Measurements from ENCODE around the gene SENP1. TPM values are rescaled to one million over a fixed set of nuclear protein-coding genes. Genes with fewer than 3 reads are reported as not detected.
A peak's percentile ranks its signal among the peaks of the same experiment; 100 is the strongest.

SENP1 gene
- total and polyA plus RNA-seq, 2 of the 13 experiments (the other 11 are each of a cell fraction or from before 2014, with no cell fraction given), result 14.0 to 20.2 TPM

DNA sequence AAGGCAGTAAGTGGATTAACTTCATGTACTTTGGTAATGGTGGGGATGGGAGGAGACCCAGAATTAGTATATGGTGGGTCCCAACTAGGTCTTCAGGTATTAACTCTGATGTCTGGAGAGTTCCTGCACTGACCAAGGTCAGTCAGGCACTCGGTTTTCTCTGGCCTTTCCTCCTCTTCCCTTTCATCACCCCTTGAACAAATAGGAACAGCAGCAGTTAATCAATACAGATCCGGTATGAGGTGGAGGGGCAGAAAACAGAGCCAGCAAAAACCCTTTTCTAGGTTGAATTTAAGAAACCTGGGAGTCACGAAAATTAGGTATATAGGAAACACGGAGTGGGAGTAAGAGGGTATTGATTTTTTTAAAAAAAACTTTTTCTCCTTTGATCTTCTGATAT lies 17.3 kb upstream of the SENP1 start:
- peak; percentile 97 for ATAC-seq
- POLR2A ChIA-PET, result no interaction called here
- H3K4me2 ChIP-seq (ENCODE audit: low read depth, low read length), result peak overlapping the region; percentile 28
- TF ChIP-seq CHCHD3 (CRISPR knock-in tag; IDR thresholded peaks at IDR 0.05), result no peak
- TF ChIP-seq SIX1 (CRISPR knock-in tag; IDR thresholded peaks at IDR 0.05; ENCODE audit: borderline replicate concordance), result peak; percentile 37; the same call in 1 of the 2 replicates
- TF ChIP-seq GATAD2A (CRISPR knock-in tag; IDR thresholded peaks at IDR 0.05), result peak; percentile 75
- TF ChIP-seq, protein P1, sequence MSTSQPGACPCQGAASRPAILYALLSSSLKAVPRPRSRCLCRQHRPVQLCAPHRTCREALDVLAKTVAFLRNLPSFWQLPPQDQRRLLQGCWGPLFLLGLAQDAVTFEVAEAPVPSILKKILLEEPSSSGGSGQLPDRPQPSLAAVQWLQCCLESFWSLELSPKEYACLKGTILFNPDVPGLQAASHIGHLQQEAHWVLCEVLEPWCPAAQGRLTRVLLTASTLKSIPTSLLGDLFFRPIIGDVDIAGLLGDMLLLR (CRISPR knock-in tag; IDR thresholded peaks at IDR 0.05), result no peak
- peak; percentile 35; the same call in 1 of the 2 replicates for TF ChIP-seq BCL6 (CRISPR knock-in tag; IDR thresholded peaks at IDR 0.05)
- TF ChIP-seq NCOA2 (CRISPR knock-in tag; IDR thresholded peaks at IDR 0.05), result peak; percentile 45; the same call in 1 of the 2 replicates
- no peak for TF ChIP-seq ZFAT (CRISPR knock-in tag; conservative IDR thresholded peaks at IDR 0.05)
- TF ChIP-seq ZNF124 (CRISPR knock-in tag; IDR thresholded peaks at IDR 0.05), result 0 out of 2 replicates have a peak, but pooled peaks have one; percentile 34
- TF ChIP-seq, protein P2, sequence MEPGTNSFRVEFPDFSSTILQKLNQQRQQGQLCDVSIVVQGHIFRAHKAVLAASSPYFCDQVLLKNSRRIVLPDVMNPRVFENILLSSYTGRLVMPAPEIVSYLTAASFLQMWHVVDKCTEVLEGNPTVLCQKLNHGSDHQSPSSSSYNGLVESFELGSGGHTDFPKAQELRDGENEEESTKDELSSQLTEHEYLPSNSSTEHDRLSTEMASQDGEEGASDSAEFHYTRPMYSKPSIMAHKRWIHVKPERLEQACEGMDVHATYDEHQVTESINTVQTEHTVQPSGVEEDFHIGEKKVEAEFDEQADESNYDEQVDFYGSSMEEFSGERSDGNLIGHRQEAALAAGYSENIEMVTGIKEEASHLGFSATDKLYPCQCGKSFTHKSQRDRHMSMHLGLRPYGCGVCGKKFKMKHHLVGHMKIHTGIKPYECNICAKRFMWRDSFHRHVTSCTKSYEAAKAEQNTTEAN (CRISPR knock-in tag; conservative IDR thresholded peaks at IDR 0.05), result no peak
- no peak for TF ChIP-seq TMF1 (CRISPR knock-in tag; IDR thresholded peaks at IDR 0.05; ENCODE audit: low read depth)
- no peak for TF ChIP-seq NFKBIZ (CRISPR knock-in tag; IDR thresholded peaks at IDR 0.05)
- no peak for TF ChIP-seq ZNF224 (CRISPR knock-in tag; IDR thresholded peaks at IDR 0.05)
- no peak for TF ChIP-seq HNRNPL (IDR thresholded peaks at IDR 0.05; ENCODE audit: low read depth, low read length)
- TF ChIP-seq LCORL (IDR thresholded peaks at IDR 0.05), result no peak
- TF ChIP-seq LCORL (CRISPR knock-in tag; IDR thresholded peaks at IDR 0.05), result peak; percentile 68; the same call in 1 of the 2 replicates
- TF ChIP-seq, protein P3, sequence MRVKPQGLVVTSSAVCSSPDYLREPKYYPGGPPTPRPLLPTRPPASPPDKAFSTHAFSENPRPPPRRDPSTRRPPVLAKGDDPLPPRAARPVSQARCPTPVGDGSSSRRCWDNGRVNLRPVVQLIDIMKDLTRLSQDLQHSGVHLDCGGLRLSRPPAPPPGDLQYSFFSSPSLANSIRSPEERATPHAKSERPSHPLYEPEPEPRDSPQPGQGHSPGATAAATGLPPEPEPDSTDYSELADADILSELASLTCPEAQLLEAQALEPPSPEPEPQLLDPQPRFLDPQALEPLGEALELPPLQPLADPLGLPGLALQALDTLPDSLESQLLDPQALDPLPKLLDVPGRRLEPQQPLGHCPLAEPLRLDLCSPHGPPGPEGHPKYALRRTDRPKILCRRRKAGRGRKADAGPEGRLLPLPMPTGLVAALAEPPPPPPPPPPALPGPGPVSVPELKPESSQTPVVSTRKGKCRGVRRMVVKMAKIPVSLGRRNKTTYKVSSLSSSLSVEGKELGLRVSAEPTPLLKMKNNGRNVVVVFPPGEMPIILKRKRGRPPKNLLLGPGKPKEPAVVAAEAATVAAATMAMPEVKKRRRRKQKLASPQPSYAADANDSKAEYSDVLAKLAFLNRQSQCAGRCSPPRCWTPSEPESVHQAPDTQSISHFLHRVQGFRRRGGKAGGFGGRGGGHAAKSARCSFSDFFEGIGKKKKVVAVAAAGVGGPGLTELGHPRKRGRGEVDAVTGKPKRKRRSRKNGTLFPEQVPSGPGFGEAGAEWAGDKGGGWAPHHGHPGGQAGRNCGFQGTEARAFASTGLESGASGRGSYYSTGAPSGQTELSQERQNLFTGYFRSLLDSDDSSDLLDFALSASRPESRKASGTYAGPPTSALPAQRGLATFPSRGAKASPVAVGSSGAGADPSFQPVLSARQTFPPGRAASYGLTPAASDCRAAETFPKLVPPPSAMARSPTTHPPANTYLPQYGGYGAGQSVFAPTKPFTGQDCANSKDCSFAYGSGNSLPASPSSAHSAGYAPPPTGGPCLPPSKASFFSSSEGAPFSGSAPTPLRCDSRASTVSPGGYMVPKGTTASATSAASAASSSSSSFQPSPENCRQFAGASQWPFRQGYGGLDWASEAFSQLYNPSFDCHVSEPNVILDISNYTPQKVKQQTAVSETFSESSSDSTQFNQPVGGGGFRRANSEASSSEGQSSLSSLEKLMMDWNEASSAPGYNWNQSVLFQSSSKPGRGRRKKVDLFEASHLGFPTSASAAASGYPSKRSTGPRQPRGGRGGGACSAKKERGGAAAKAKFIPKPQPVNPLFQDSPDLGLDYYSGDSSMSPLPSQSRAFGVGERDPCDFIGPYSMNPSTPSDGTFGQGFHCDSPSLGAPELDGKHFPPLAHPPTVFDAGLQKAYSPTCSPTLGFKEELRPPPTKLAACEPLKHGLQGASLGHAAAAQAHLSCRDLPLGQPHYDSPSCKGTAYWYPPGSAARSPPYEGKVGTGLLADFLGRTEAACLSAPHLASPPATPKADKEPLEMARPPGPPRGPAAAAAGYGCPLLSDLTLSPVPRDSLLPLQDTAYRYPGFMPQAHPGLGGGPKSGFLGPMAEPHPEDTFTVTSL (CRISPR knock-in tag; IDR thresholded peaks at IDR 0.05; ENCODE audit: borderline replicate concordance), result peak; percentile 95
- TF ChIP-seq, protein P4, sequence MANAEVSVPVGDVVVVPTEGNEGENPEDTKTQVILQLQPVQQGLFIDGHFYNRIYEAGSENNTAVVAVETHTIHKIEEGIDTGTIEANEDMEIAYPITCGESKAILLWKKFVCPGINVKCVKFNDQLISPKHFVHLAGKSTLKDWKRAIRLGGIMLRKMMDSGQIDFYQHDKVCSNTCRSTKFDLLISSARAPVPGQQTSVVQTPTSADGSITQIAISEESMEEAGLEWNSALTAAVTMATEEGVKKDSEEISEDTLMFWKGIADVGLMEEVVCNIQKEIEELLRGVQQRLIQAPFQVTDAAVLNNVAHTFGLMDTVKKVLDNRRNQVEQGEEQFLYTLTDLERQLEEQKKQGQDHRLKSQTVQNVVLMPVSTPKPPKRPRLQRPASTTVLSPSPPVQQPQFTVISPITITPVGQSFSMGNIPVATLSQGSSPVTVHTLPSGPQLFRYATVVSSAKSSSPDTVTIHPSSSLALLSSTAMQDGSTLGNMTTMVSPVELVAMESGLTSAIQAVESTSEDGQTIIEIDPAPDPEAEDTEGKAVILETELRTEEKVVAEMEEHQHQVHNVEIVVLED (CRISPR knock-in tag; IDR thresholded peaks at IDR 0.05; ENCODE audit: borderline replicate concordance), result no peak
- TF ChIP-seq ELF1 (CRISPR knock-in tag; IDR thresholded peaks at IDR 0.05), result 0 out of 2 replicates have a peak, but pooled peaks have one; percentile 11

More for the DNA sequence above, 17.3 kb upstream of the SENP1 start:
- FAIRE-seq (peak; percentile 67), DNase-seq (ENCODE audit: low spot score) (peak; percentile 9)
- in situ Hi-C loops (cut with HindIII; ENCODE audit: extremely low pct_ligation_motif_present, low pct_unique_long_range_greater_than_20kb) (no loop called here), intact Hi-C loops (cut with micrococcal nuclease; ENCODE audit: unreplicated experiment) (no loop called here)
- Histone ChIP-seq H3K4me1 (ENCODE audit: insufficient read depth, low read length) (peaks cover 25% of the 10 kb centered on the region), H3K36me3 (replicated peaks in 1 of 2; ENCODE audit: control insufficient read depth in 1 of 2, insufficient read depth in 2 of 2, low read length in 2 of 2) (no peaks in the 10 kb centered on the region), H3K9ac (ENCODE audit: insufficient read depth, low read depth, low read length) (no peak overlapping the region), H3K9me3 (ENCODE audit: low read length) (no peaks in the 10 kb centered on the region), H3K27me3 (ENCODE audit: control insufficient read depth in 1 of 2, insufficient read depth in 2 of 2, low read length in 2 of 2) (peaks cover 0 to 2% of the 10 kb centered on the region in 2 experiments; a peak in 1 of 5 replicates), H3K4me3 (replicated peaks in 1 of 3; ENCODE audit: insufficient read depth in 1 of 3, low read depth in 2 of 3, low read length in 3 of 3) (no peak overlapping the region), H3K27ac (ENCODE audit: extremely low read length, insufficient read depth, low read length) (no peak overlapping the region), H2AFZ (ENCODE audit: low read length) (no peak overlapping the region), H3K79me2 (ENCODE audit: insufficient read depth, low read length) (no peaks in the 10 kb centered on the region), H4K20me1 (ENCODE audit: insufficient read depth, low read length) (no peaks in the 10 kb centered on the region)
- no TSS peak for BruUV-seq (replicated peaks)
- CTCF ChIA-PET (ENCODE audit: low intra/inter-chr PET ratio, low total read pairs), result no interaction called here
- WGBS (ENCODE audit: low lambda C conversion rate), result under 1% methylated on average over 4 of the region's 4 CpGs

All from HepG2 (cell line).